ENCODE results near the gene DNASE1L2. TPM values are rescaled to one million over a fixed set of nuclear protein-coding genes. Genes with fewer than 3 reads are reported as not detected.

DNASE1L2 gene
- under 1 TPM in 1 of 2 donors, not detected in 1; 0.83 TPM for total RNA-seq

- Histone ChIP-seq H3K9me3 (no peaks in the 10 kb centered on the region), H3K27me3 (no peaks in the 10 kb centered on the region), H3K27ac (no peak within 1 kb of the TSS), H3K4me1 (peaks cover 0 to 25% of the 10 kb centered on the region in 2 donors), H3K4me3 (peak within 1 kb of the TSS in 1 of 2 donors; percentile 35), H3K36me3 (peaks cover 44% of the 10 kb centered on the region)
- no peak for DNase-seq (ENCODE audit: low spot score)
- no peak for TF ChIP-seq CTCF (IDR thresholded peaks at IDR 0.05)
These were observed at the start of gene DNASE1L2 for GRCh38 chr16:2236337-2237101. Gene DNASE1L2, plus strand, starts transcription at chr16:2236444. Its CDS starts 373 bp downstream, at chr16:2236817.

GRCh38 chr16:2186505-2186904 lies 49.7 kb upstream of the DNASE1L2 start:
- no peak overlapping the region for H3K4me3 ChIP-seq
- H3K27me3 ChIP-seq, result no peaks in the 10 kb centered on the region
- H3K9me3 ChIP-seq, result no peaks in the 10 kb centered on the region
- no peak for TF ChIP-seq CTCF (IDR thresholded peaks at IDR 0.05)
- no peak overlapping the region for H3K27ac ChIP-seq
- no peak for DNase-seq (ENCODE audit: low spot score)
- peaks cover 0 to 5% of the 10 kb centered on the region in 2 donors for H3K4me1 ChIP-seq
- no peaks in the 10 kb centered on the region for H3K36me3 ChIP-seq

GRCh38 chr16:2187212-2187611 lies 49.0 kb upstream of the DNASE1L2 start:
- Histone ChIP-seq H3K36me3 (no peaks in the 10 kb centered on the region), H3K27me3 (no peaks in the 10 kb centered on the region), H3K9me3 (no peaks in the 10 kb centered on the region), H3K4me3 (no peak overlapping the region), H3K27ac (no peak overlapping the region), H3K4me1 (peaks cover 0 to 5% of the 10 kb centered on the region in 2 donors)
- no peak for DNase-seq (ENCODE audit: low spot score)
- no peak for TF ChIP-seq CTCF (IDR thresholded peaks at IDR 0.05)

- H3K27me3 ChIP-seq, result no peaks in the 10 kb centered on the region
- no peaks in the 10 kb centered on the region for H3K36me3 ChIP-seq
- no peak overlapping the region for H3K4me3 ChIP-seq
- DNase-seq (ENCODE audit: low spot score), result no peak
- no peak for TF ChIP-seq CTCF (IDR thresholded peaks at IDR 0.05)
- no peak overlapping the region for H3K27ac ChIP-seq
- H3K9me3 ChIP-seq, result no peaks in the 10 kb centered on the region
- H3K4me1 ChIP-seq, result peaks cover 0 to 5% of the 10 kb centered on the region in 2 donors
These were observed 47.8 kb upstream of the DNASE1L2 start for GRCh38 chr16:2188395-2188794.

- no peak for TF ChIP-seq CTCF (IDR thresholded peaks at IDR 0.05)
- H3K9me3 ChIP-seq, result no peaks in the 10 kb centered on the region
- no peaks in the 10 kb centered on the region for H3K36me3 ChIP-seq
- H3K4me3 ChIP-seq, result no peak overlapping the region
- H3K4me1 ChIP-seq, result peaks cover 0 to 5% of the 10 kb centered on the region in 2 donors
- no peak overlapping the region for H3K27ac ChIP-seq
- DNase-seq (ENCODE audit: low spot score), result no peak
- H3K27me3 ChIP-seq, result no peaks in the 10 kb centered on the region
These were observed 46.9 kb upstream of the DNASE1L2 start for GRCh38 chr16:2189252-2189893.

Measured in right atrium auricular region (tissue), 2 donors.